ENCODE results near the gene TBC1D5.
"Not testable (repeated sequence)": the region's sequence is repeated elsewhere in the genome, so short reads cannot be mapped to it uniquely, and the experiment has no call there.

Gene TBC1D5

GRCh38 chr3:17532446-17532845 is 210.0 kb downstream of the TBC1D5 start:
- not testable (repeated sequence) for ATAC-seq (ENCODE audit: low read depth); H3K4me3 Mint-ChIP-seq; H3K27ac Mint-ChIP-seq; DNase-seq (ENCODE audit: low spot score in 2 of 2); H3K9me3 Mint-ChIP-seq; H3K27me3 Mint-ChIP-seq
- H3K4me1 Mint-ChIP-seq = peaks cover 13% of the 10 kb centered on the region
- peaks cover 19% of the 10 kb centered on the region for H3K36me3 Mint-ChIP-seq

DNA sequence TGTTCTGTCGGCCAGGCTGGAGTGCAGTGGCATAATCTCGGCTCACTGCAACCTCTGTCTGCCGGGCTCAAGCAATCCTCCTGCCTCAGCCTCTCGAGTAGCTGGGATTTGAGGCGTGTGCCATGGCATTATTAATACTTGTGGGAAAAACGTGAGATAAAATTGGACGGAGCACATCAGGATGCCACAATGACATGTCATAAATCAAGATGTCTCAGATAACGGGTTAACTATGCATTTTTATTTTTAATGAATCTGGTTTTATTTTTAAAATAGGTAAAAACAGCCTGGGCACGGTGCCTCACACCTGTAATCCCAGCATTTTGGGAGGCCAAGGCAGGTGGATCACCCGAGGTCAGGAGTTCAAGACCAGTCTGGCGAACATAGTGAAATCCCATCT is 212.8 kb downstream of the TBC1D5 start:
- H3K4me3 Mint-ChIP-seq = no peak overlapping the region
- ATAC-seq (ENCODE audit: low read depth) = no peak
- peak overlapping the region; percentile 5 for H3K27ac Mint-ChIP-seq
- no peaks in the 10 kb centered on the region for H3K27me3 Mint-ChIP-seq
- peaks cover 23% of the 10 kb centered on the region for H3K36me3 Mint-ChIP-seq
- DNase-seq (ENCODE audit: low spot score in 2 of 2) = no peak
- H3K9me3 Mint-ChIP-seq = peaks cover 6% of the 10 kb centered on the region
- H3K4me1 Mint-ChIP-seq = peaks cover 16% of the 10 kb centered on the region

GRCh38 chr3:17518189-17519059 is 224.0 kb downstream of the TBC1D5 start:
- ATAC-seq (ENCODE audit: low read depth) (no peak), DNase-seq (ENCODE audit: low spot score in 2 of 2) (no peak)
- peaks cover 22% of the 10 kb centered on the region for H3K4me1 Mint-ChIP-seq
- no peaks in the 10 kb centered on the region for H3K9me3 Mint-ChIP-seq
- peak overlapping the region; percentile 32 for H3K27ac Mint-ChIP-seq
- no peak overlapping the region for H3K4me3 Mint-ChIP-seq
- no peaks in the 10 kb centered on the region for H3K27me3 Mint-ChIP-seq
- peaks cover 10% of the 10 kb centered on the region for H3K36me3 Mint-ChIP-seq

DNA sequence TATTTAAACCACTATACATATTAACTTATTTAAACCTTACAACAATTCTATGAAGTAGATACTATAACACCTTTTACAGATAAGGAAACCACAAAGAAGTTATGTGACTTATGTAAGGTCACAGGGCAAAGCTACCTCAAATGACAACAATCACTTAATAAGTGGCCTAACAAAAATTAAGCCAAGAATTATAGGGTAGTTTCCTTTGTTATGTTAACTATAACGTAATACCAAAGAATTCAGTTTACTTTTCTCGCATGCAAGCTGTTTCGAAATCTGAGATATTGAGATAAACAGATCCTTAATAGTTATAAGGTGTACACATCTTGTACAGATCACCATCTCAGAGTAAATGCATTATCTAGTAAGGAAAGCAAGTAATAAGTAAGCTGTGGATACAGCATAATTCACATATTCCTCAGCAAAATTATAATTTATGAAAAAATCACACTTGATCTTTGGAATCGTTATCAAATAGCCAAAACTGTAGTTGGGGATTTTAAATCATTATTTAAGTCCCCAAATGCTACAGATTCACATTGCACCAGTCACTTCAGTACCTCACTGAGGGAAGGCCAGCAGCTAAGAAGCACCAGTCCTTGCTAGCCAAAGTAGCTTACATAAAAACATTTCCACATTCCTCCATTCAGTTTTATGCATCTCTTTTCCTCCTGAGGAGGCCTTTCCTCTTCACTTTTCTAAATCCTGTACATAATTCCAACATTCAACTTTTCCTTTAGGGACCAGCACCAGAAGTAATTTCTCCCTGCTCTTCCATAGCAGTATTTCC is 226.8 kb downstream of the TBC1D5 start:
- DNase-seq (ENCODE audit: low spot score in 2 of 2) (no peak), ATAC-seq (ENCODE audit: low read depth) (no peak)
- H3K4me1 Mint-ChIP-seq = peaks cover 19% of the 10 kb centered on the region
- no peak overlapping the region for H3K4me3 Mint-ChIP-seq
- no peak overlapping the region for H3K27ac Mint-ChIP-seq
- H3K27me3 Mint-ChIP-seq = no peaks in the 10 kb centered on the region
- no peaks in the 10 kb centered on the region for H3K9me3 Mint-ChIP-seq
- H3K36me3 Mint-ChIP-seq = peaks cover 8% of the 10 kb centered on the region

GRCh38 chr3:17514597-17514996 is 227.8 kb downstream of the TBC1D5 start:
- Mint-ChIP-seq H3K9me3 (no peaks in the 10 kb centered on the region), H3K4me3 (no peak overlapping the region), H3K36me3 (peaks cover 6% of the 10 kb centered on the region), H3K27ac (no peak overlapping the region), H3K27me3 (no peaks in the 10 kb centered on the region), H3K4me1 (peaks cover 22% of the 10 kb centered on the region)
- DNase-seq (ENCODE audit: low spot score in 2 of 2) (no peak), ATAC-seq (ENCODE audit: low read depth) (no peak)

- Mint-ChIP-seq H3K27me3 (no peaks in the 10 kb centered on the region), H3K4me1 (peaks cover 4% of the 10 kb centered on the region), H3K36me3 (no peaks in the 10 kb centered on the region), H3K4me3 (no peak overlapping the region), H3K9me3 (no peaks in the 10 kb centered on the region), H3K27ac (no peak overlapping the region)
- DNase-seq (ENCODE audit: low spot score in 2 of 2) (no peak), ATAC-seq (ENCODE audit: low read depth) (no peak)
These were observed 232.2 kb downstream of the TBC1D5 start for GRCh38 chr3:17510265-17510664.

- H3K4me3 Mint-ChIP-seq = no peak overlapping the region
- ATAC-seq (ENCODE audit: low read depth) = no peak
- H3K4me1 Mint-ChIP-seq = peaks cover 4% of the 10 kb centered on the region
- no peak for DNase-seq (ENCODE audit: low spot score in 2 of 2)
- H3K36me3 Mint-ChIP-seq = peaks cover 6% of the 10 kb centered on the region
- no peak overlapping the region for H3K27ac Mint-ChIP-seq
- H3K9me3 Mint-ChIP-seq = no peaks in the 10 kb centered on the region
- no peaks in the 10 kb centered on the region for H3K27me3 Mint-ChIP-seq
These were observed 234.2 kb downstream of the TBC1D5 start for GRCh38 chr3:17508180-17508752.

- DNase-seq (ENCODE audit: low spot score in 2 of 2) (no peak), ATAC-seq (ENCODE audit: low read depth) (no peak)
- H3K9me3 Mint-ChIP-seq = no peaks in the 10 kb centered on the region
- no peak overlapping the region for H3K4me3 Mint-ChIP-seq
- peaks cover 4% of the 10 kb centered on the region for H3K4me1 Mint-ChIP-seq
- peaks cover 6% of the 10 kb centered on the region for H3K36me3 Mint-ChIP-seq
- no peak overlapping the region for H3K27ac Mint-ChIP-seq
- H3K27me3 Mint-ChIP-seq = no peaks in the 10 kb centered on the region
These were observed 235.0 kb downstream of the TBC1D5 start for GRCh38 chr3:17507480-17507879.

DNA sequence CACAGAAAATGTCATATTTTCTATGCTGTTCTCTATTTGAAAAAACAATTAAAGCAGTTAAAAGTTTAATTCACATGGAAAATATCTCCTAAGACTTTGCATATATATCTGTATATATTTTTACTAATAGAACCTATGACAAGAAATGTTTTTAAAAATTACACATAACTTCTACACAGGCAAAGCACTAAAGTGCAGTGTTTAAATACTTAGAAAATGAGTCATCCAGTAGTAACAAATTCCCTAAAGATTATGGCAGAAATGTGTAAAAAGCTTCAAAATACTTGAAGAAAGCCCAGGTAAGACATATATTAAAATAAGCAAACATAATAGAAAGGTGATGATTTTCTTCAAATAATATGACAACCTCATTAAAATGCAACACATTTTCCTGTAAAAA is 236.6 kb downstream of the TBC1D5 start:
- ATAC-seq (ENCODE audit: low read depth) (no peak), DNase-seq (ENCODE audit: low spot score in 2 of 2) (no peak)
- Mint-ChIP-seq H3K4me3 (no peak overlapping the region), H3K9me3 (no peaks in the 10 kb centered on the region), H3K27ac (no peak overlapping the region), H3K27me3 (no peaks in the 10 kb centered on the region), H3K4me1 (peaks cover 4% of the 10 kb centered on the region), H3K36me3 (peaks cover 6% of the 10 kb centered on the region)

DNA sequence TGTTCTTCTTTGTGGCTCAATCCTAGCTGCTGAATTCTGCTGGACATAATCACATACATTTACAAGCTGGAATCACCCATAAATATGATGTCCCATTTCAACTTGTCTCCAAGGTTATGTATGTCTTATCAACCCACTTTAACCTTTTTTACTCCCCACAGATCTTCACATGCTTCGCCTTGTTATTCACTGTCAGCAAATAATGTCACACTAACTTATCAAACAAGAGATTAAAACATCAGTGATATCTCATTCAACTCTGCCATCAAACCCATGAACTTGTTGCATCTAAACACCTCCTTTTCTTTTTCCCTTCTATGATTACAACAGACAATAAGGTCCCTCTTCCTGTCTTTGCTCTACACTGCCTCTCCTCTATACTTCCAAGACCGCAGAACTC is 240.7 kb downstream of the TBC1D5 start:
- Mint-ChIP-seq H3K36me3 (peaks cover 10% of the 10 kb centered on the region), H3K9me3 (no peaks in the 10 kb centered on the region), H3K27me3 (no peaks in the 10 kb centered on the region), H3K27ac (no peak overlapping the region), H3K4me1 (peaks cover 5% of the 10 kb centered on the region), H3K4me3 (no peak overlapping the region)
- ATAC-seq (ENCODE audit: low read depth) = no peak
- DNase-seq (ENCODE audit: low spot score in 2 of 2) = no peak

DNA sequence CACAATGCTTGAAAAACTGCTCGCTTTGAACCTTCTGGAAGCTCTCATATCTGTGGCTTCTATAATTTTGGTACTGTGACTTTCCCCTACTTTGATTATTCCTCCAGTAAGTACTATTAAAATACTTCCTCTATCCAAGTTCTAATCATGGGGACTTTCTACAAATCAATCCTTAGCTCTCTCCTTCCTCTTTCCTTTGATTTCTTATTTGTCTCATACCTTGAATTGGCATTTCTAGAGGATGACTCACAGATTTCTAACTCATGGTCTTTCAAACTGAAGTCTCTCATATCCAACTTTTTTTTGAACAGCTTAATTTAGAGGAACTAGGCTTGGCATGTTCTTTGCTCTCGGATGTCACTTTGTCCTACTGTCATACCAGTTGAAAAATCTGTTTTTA is 241.8 kb downstream of the TBC1D5 start:
- Mint-ChIP-seq H3K9me3 (no peaks in the 10 kb centered on the region), H3K27ac (no peak overlapping the region), H3K4me3 (no peak overlapping the region), H3K36me3 (peaks cover 14% of the 10 kb centered on the region), H3K4me1 (peaks cover 5% of the 10 kb centered on the region), H3K27me3 (no peaks in the 10 kb centered on the region)
- DNase-seq (ENCODE audit: low spot score in 2 of 2) (no peak), ATAC-seq (ENCODE audit: low read depth) (no peak)

DNA sequence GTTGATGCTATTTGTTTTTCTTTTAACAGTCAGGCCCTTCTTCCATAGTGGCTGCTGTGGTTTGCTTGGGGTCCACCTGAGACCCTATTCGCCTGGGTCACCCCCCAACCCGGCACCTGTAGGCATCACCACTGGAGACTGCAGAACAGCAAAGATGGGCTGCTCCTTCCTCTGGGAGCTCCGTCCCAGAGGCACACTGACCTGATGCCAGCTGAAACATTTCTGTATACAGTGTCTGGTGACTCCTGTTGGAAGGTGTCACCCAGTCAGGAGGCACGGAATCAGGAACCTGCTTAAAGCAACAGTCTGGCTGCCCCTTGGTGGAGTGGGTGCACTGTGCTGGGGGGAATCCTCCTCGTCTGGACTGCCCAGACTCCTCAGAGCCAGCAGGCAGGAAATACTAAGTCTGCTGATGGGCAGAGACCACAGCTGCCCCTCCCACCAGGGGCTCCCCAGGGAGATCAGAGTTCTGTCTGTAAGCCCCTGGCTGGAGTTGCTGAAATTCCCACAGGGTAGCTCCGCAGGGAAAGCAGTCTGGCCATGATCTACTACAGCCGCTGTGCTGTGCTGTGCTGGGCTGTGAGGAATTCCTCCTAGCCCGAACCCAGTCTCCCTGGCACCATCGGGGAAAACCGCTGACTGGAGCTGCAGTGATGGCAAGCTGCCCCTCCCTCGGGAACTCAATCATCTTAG is 248.2 kb downstream of the TBC1D5 start:
- Mint-ChIP-seq H3K27ac (no peak overlapping the region), H3K4me3 (no peak overlapping the region), H3K9me3 (peaks cover 6% of the 10 kb centered on the region), H3K4me1 (peaks cover 5% of the 10 kb centered on the region), H3K36me3 (peaks cover 29% of the 10 kb centered on the region), H3K27me3 (no peaks in the 10 kb centered on the region)
- ATAC-seq (ENCODE audit: low read depth) (no peak), DNase-seq (ENCODE audit: low spot score in 2 of 2) (no peak)

DNA sequence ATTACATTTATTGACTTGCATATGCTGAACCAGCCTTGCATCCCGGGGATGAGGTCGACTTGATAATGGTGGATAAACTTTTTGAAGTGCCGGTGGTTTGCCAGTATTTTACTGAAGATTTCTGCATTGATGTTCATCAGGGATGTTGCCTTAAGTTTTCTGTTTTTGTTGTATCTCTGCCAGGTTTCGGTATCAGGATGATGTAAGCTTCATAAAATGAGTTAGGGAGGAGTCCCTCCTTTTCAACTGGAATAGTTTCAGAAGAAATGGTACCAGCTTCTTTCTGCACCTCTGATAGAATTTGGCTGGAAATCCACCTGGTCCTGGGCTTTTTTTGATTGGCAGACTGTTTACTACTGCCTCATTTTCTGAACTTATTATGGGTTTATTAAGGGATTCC is 250.8 kb downstream of the TBC1D5 start:
- H3K9me3 Mint-ChIP-seq = peaks cover 7% of the 10 kb centered on the region
- no peak for DNase-seq (ENCODE audit: low spot score in 2 of 2)
- H3K27me3 Mint-ChIP-seq = no peaks in the 10 kb centered on the region
- H3K36me3 Mint-ChIP-seq = peaks cover 32% of the 10 kb centered on the region
- no peaks in the 10 kb centered on the region for H3K4me1 Mint-ChIP-seq
- H3K4me3 Mint-ChIP-seq = no peak overlapping the region
- ATAC-seq (ENCODE audit: low read depth) = no peak
- H3K27ac Mint-ChIP-seq = no peak overlapping the region

DNA sequence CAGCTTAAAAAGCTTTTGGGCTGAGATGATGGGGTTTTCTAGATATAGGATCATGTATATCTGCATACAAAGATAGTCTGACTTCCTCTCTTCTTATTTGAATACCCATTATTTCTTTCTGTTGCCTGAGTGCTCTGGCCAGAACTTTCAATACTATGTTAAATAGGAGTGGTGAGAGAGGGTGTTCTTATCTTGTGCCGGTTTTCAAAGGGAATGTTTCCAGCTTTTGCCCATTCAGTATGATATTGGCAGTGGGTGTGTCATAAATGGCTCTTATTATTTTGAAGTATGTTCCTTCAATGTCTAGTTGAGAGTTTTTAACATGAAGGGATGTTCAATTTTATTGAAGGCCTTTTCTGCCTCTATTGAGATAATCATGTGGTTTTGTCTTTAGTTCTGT is 251.2 kb downstream of the TBC1D5 start:
- H3K36me3 Mint-ChIP-seq = peaks cover 32% of the 10 kb centered on the region
- ATAC-seq (ENCODE audit: low read depth); DNase-seq (ENCODE audit: low spot score in 2 of 2); H3K27ac Mint-ChIP-seq; H3K9me3 Mint-ChIP-seq; H3K27me3 Mint-ChIP-seq; H3K4me3 Mint-ChIP-seq; H3K4me1 Mint-ChIP-seq: not testable (repeated sequence)
